Measurements from ENCODE around the gene CDON.
"Not testable (repeated sequence)": the region's sequence is repeated elsewhere in the genome, so short reads cannot be mapped to it uniquely, and the experiment has no call there.

Gene CDON

DNA sequence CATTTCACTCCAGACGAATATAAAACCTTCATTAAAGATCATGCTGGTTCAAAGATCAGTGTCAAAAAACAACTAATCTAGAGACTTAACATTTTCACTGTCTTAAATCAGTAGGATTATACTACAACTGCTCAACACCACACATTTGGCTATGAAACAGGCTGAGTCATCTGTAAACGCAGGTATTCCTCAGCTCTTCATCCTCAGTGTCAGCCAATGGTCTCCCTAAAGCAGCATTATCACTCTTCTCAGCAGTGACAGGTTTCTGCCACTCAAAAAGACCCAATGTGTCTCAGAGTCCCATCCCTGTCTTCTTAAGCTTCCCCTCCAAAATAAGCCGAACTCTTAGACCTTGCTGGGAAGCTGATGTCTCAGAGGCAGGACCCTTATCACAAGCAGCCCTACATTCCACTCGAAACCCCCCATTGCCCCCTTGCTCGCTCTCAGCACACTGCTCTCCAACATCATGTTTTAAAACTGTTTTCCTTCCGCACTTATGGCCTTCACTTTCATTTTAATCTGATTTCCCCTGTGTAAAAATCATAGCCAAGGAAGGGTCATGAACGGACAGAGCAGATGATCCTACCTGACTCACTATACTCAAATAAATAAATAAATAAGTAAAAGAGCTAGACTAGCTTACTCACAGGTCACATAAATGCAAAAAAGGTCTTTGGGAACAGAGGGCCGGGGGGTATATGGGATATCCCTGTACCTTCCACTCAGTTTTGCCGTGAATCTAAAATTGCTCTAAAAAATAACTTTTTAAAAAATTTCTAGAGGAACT, 23.0 kb downstream of the CDON start:
- DNase-seq = no peak

DNA sequence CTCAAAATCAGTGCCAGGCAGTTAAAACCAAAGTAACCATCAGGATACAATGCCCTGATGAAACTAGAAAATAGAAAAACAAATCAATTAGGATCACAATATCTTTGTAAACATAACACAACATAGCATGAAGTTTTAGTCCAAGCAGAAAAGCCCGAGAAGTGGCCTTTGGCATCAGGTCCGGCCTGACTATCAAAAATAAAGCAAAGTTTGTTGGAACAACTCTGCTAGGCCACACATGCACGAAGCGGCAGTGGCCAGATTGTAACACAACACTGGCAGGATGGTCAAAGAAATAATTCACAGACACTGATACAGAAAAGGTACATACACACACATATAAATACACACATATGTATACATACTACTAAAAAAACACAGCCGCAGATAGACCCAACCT, 26.9 kb downstream of the CDON start:
- DNase-seq = no peak

DNA sequence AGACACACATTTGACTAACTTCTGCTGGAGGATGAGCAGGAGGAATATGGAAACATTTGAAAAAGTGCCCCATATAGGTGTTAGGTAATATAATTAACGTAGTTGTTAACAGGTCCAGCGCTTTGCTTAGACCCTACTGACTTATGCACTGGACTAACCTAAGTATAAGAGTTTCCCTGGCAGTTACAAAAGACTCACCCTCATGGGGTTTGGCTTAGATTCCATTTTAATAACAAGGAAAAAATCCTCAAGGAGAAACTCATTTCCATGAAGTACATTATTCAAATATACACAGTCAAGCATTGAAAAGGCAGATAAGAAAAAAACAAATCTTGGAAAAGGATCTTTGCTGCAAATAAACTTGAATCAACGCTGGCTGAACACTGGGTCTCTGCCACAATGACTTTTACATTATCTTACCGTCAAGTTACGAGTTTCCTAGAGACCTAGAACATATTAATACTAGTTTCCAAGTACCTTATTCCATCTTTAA, 27.7 kb downstream of the CDON start:
- DNase-seq = no peak

DNA sequence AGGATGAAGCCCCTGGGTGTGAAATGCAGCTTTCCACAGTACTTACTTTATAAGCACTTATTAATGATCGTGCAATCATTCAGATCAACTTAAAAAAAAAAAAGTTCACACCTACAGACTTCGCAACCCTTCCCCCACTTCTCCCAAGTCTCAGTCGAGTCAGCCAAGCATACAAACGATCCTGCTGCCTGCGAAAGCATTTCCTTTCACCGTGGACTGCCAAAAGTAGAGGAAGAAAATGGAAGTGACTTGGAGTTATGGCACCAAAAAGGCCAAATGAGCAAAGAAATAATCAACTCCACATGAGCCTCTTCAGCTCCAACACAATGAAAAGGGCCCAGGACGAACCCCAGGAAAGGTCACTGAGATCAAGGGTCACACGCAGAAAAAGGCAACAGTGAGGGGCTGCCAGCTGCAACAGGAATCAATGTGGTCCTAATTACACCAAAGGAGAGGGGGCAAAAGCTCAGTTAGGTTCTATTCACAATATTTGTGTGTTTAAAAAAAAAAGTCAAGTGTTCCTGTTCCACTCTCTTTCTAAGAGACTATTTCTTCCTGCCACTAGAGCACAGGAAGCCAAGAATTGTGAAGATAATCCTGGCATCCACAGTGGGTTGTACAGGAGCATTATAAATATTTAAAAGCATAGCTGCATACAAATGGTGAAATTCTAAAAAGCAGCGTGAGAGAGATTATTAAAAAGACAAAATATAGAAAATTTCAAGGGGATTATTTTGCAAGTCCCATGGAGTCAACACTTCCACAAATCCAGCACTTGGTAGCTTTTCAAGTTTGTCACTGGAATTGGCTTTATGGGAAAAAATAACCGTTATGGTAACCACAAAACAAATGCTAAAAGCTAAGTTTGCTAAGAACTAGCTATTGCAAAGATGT, 28.4 kb downstream of the CDON start:
- DNase-seq = no peak

DNA sequence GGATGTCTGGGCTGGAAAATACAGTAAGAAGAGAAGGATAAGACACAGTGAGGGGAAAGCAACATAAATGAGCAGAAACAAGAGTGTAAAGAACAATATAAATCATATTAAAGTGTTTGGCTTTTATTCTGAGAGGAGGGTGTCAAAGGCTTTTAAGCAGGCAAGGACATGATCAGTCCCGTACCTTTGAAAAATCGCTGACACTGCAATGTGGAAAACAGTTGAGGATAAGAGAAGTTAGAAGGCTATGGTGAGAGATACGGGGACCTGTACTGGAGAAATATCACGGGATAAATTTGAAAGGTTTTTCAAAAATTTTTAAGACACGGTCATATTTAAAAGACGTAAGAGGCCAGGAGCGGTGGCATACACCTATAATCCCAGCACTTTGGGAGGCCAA, 30.3 kb downstream of the CDON start:
- no peak for DNase-seq

DNA sequence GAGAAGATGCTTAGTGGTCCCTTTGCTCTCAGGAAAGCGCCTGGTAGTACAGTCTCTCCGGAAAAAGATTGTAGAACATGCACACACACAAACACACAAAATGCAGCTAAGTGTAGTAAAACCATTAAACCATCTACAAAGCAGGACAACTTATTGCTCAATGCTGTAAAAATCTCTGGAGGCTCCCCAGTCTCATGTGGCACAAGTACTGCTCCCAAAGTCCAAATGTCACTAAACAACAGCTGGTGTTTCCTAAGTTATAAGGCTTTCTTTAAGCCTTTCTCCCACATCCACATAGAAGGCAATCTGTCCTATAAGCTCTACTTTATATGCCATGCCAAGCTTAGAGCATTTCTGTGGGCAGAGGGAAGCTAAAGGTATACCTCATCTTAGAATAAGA, 32.9 kb downstream of the CDON start:
- no peak for DNase-seq

DNA sequence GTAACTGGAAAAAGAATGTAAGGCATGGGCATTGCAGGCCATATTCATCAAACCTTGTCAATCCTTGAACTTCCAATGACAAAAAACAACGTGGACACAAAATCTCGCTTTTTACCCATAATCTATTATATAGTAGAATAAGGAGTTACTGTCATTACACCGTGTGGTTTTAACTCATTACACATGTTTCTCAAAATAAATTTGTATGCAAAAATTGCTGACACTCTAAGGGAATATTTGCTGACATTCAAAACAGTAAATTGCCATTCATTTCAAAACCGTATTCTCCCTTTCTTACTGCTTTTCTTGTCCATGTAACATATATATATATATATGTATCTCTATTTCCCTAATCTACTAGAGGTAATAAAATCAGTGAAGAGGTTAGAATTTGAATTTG, 33.4 kb downstream of the CDON start:
- DNase-seq = no peak

DNA sequence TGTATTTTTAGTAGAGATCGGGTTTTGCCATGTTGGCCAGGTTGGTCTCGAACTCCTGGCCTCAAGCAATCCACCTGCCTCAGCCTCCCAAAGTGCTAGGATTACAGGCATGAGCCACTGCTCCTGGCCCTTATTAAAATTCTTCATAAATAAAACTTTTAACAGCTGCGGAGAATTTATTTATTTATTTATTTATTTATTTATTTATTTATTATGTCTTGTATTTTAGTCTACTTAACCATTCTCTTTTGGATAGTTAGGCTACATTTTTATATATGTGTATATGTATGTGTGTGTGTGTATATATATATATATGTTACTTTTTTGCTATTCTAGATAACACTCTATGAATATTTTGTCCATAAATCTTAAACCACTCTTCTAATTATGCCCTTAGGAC, 34.1 kb downstream of the CDON start:
- DNase-seq = not testable (repeated sequence)

DNA sequence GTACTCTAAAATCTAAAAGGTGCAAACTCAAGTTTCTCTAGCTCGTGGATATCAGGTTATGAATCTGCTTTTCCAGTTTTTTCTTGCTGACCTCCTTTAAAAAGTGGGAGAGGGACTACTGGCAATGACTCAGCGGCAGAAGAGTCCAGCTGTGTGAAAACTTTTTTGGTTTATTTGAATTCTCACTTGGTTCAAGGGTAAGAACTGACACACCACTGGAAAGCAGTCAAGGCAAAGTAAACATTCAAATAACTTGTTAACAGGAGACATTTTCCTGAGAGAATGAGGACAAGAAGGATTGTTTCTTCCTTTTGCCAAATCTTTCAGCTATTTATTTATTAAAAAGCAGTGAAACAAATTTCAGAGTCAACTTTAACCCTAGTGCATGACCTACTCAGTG, 36.1 kb downstream of the CDON start:
- no peak for DNase-seq

DNA sequence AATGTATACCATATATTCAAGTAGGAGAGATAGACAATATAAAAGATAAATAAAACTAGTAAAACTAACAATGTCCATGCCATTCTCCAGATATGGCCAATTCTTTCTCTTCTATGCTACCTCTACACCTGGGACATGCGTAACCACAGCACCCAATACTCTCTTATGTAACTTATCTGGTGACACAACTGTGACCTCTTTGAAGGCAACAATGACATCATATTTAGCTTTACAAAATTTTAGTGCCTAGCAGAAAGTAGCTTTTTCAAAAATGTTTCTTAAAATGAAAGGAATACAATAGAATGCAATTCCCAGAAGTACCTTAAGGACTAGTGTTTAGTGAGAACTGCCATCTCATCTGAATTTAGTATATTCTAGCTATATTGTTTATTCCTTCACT, 36.8 kb downstream of the CDON start:
- no peak for DNase-seq

DNA sequence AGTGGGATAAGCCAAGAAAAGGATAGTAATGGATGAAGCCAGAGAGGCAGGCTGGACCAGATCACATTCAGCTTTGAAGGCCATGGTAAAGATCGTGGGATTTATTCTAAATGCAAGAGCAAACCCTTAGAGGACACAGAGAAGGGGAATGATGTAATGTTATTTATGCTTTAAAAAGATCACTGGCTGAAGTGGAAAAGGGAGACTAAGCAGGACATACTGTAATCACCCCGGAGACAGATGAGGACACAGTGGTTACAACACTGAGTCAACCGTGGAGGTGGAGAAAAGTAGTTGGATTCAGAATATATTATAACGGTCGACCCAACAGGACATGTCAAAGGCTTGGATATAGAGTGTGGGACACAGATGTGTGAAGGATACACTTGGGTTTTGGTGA, 38.5 kb downstream of the CDON start:
- no peak for DNase-seq

DNA sequence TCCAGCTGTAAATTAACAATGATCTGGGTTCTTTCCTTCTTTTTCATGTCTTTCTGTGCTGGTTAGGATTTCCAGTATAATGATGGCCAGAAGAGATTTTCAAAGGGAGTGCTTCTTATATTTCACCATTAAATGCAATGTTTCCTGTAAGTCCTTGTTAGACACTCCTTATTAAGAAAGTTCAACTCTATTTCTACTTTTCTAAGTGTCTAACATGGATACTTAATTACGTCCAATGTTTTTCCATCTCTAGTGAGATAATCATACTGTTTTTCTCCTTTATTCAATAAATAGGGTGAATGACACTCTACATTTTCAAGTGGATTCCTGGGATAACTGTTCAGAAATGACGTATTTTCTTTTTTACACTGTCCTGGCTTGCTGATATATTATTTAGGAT, 49.8 kb downstream of the CDON start:
- DNase-seq = no peak

DNA sequence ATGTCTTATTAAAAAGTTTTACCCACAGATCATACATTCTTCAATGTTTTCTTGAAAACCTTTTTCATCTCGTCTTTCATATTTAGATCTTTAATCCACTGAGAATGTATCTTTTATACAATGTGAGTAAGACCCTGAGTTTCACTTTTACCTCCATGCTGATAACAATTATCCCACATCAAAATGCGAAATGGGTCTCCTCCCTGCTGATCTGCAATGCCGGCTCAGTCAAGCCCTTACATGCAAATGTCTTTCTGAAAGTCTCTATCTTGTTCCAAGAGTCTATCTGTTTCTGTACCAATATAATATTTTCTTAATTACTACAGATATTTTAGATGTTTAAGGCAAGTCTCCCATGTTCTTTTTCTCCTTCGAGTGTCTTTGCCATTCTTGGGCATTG, 50.9 kb downstream of the CDON start:
- DNase-seq = no peak

DNA sequence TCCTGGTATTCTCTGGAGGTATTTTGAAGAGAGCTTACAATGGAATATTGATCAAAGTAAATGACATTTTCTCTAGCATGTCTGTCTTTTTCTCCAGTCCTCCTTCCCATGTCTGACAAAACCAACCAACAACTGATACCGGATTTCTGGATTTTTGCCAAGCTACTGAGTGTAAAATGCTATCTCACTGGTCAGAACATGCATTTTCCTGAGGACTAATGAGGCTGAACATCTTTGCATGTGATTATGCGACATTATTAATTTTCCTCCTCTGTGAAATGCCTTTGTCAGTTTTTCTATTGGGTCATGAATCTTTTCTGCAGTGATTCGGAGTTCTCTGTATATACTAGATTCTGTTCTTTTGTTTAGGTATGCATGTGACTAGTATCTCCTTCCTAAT, 51.4 kb downstream of the CDON start:
- no peak for DNase-seq

DNA sequence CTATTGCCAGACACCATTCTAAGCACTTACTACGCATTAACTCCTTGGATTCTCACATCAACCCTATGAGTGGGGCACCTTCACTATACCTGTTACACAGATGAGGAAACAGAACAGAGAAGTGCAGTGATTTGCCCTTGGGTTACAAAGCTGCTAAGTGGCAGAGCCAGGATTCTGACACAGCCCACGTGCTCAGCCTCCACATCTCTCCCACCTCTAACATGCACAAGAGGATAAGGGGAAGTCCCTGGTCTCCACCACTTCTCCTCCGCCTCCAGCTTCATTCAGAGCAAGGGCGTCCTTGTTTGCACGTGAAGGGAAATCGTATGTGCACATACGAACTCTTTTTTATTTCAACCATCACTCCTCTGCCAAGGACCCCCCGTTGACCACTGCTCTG, 53.7 kb downstream of the CDON start:
- DNase-seq = no peak

DNA sequence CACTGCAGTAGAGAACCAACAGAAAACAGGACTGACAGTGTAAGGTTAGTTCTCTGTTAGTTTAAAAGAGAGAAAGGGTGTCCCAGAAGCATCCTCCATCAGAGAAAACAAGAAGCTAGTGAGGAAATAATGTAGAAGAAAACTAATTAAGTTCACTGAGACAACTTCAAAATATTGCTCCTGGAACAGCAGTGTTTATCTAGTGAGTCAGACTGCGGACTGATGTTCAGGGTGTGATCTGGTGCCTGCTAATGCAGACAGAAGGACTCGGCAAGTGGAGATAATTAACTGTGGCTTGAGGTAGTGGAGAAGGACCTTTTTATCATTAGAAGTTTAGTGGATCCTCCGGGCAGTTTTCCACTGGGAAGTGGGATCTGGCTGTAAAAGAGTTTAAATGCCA, 55.4 kb downstream of the CDON start:
- no peak for DNase-seq

DNA sequence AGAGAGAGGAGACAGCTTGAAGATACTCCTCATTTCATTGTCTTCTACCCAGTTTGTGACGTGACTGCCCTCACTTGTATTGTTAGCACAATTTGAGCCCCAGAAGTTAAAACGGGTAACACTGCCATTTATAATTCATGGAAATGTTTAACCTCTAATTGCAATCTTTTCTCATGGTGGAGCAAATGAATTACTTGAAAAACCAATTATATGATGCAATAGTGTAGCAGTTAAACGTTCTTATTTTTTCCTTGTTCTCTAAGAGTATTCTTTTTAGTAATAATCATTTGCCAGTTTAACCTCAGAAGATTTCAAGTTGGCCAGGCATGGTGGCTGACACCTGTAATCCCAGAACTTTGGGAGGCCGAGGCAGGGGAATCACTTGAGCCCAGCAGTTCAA, 56.6 kb downstream of the CDON start:
- no peak for DNase-seq

DNA sequence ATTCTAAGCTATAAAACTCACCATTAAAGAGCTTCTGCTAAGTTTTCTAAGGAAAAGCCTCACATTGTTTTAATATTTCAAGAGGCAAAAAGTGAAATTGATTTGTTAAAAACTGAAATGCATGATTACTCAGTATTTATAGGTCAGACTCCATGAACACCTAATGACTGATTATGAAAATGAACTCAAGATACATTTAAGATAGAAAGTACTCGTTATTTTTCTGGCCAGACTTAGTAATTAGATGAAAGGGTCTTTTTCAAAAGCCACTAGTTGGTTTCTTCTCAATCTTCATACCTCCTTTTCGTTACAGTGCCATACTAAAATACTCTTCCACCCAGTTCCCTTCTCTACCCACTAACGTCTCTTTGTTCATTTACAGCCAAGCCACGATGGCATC, 60.5 kb downstream of the CDON start:
- DNase-seq = no peak

DNA sequence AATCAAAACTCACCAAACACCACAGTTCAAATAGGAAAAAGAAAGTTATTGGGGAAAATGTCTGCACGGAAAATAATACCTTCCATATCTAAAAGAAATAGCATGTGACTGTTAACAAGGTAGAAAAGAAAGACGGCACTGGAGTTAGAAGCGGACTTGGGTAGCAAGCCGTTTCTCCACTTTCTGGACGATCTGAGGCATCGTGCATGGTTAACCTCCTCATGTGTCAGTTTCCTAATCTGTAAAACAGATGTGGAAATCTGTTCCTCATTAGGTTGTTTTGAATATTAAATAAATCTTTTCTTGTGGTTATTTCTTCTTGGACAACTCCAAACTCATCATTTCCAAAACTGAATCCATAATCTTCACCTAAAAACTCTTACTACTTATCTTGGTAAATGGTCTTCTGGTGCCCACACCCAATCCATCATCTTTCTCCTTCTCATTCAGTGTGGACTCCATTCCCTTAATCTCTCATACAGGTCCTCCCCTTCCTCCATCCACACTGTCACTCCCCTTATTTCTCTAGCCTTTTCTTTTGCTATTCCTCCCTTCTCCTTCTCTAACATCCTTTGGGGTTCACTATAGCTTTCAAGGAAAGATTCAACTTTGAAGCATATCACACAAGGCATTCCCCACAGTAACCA, 63.3 kb downstream of the CDON start:
- DNase-seq = no peak

DNA sequence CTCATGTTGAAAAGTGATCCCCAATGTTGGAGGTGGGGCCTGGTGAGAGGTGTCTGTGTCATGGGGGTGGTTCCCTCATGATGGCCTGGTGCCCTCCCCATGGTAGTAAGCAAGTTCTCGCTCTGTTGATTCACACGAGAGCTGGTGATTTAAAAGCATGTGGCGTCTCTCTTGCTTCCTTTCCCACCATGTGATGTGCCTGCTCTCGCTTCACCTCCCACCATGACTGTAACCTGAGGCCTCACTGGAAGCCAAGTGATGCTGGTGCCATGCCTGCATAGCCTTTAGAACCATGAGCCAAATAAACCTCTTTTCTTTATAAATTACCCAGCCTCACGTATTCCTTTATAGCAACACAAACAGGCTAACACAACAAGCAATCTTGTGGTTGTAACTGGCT, 64.4 kb downstream of the CDON start:
- DNase-seq = no peak

DNA sequence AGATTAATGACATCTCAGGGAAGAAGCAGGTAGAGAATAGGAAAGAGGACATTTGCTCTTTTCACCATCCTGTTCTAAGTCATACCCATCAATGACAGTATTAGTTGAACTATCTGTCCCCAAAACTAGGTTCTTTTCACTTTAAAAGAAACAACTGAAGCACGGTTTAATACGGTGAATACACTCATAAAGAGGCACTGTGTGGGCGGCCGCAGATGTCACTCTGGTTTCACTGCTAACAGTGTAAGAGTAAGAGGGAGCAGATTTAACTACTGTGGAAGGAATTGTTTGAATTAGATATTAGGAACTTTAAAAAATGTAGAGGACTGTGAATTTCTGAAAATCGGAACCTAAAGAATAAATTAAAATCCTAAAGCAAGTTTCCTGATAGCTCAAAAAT, 67.4 kb downstream of the CDON start:
- DNase-seq = peak; percentile 80

DNA sequence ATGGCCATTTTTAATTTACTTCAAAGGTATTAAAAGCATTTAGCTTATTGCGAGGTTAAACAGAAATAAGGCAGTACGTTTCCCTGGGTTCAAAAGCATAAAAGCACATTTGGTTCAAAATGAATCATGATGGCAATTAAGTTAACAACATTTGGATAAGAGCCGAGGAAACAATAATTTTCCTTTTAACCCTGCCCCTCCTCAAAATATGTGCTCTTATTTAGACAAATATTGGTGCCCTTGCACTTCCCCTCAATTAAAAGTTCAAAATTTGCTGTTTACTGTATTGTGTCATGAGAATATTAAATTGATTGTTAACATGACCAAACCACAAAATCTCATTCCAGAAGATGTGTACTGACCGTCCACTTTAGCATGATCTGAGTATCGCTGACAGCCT, 68.2 kb downstream of the CDON start:
- no peak for DNase-seq

DNA sequence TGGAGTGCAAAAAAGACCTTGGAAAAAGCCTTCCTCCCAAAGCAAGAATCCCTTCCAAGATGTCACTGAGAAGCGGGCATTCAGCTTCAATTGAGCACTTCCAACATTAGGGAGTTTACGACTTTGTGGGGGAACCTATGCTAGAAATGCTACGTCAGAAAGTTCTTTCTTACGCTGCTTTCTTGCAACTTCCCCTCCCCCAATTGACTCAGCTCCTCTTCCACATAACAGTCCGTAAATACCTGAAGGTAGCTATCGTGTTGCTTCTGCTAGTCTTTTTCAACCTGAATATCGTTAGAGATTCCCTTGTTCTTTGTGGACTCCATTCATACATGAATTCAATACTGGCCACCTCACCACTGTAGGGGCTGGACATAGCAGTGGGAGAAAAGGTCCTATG, 69.8 kb downstream of the CDON start:
- DNase-seq = no peak

DNA sequence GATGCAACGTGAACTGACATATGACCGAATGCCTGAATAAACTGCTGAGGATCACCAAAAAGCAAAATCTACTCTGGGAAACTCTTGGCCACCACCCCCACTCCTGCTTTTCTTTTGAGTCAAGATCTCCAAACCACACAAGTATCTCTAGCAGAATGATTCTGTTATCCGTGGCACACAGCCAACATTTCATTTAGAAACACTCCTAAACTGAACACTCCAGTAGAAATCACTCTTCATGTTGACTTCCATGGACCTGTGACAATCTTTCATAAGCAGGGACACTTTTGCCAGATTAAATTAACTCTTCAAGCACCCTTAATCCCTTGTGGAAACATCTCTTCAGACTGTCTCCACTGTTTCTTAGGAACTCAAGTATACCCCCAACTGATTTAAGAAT, 72.4 kb downstream of the CDON start:
- no peak for DNase-seq

Data from stimulated activated CD8-positive, alpha-beta memory T cell treated with anti-CD3 and anti-CD28 coated beads, Interleukin-4, amount 100 ng/mL, for 48 hours (primary cell).